Measurements from ENCODE around the gene STAT5B. TPM values are rescaled to one million over a fixed set of nuclear protein-coding genes. Genes with fewer than 3 reads are reported as not detected.

The STAT5B gene
- total RNA-seq, 1 experiment from 2014 or later = 102 TPM

- Histone ChIP-seq H3K27me3 (ENCODE audit: control insufficient read depth, insufficient read depth, low read length) (no peaks in the 10 kb centered on the region), H3K4me1 (ENCODE audit: control insufficient read depth, insufficient read depth, low read length) (peaks cover 58% of the 10 kb centered on the region), H3K36me3 (ENCODE audit: control insufficient read depth, insufficient read depth, low read length) (no peaks in the 10 kb centered on the region; the same call in 1 of the 2 replicates), H3K9me3 (ENCODE audit: control insufficient read depth, insufficient read depth, low read depth, low read length) (no peaks in the 10 kb centered on the region), H3K4me3 (ENCODE audit: low read depth in 2 of 2, low read length in 2 of 2) (no peak overlapping the region), H3K27ac (ENCODE audit: low read length) (peak overlapping the region; percentile 70)
- in situ Hi-C loops (cut with HindIII; ENCODE audit: low pct_unique_long_range_greater_than_20kb, low sequenced_read_pairs) = no loop called here
- DNase-seq (ENCODE audit: low read depth, low spot score) = no peak
- ATAC-seq = no peak
- no TSS peak for BruUV-seq (replicated peaks)
- intact Hi-C loops (cut with micrococcal nuclease; ENCODE audit: unreplicated experiment) = loop anchor here (10.0 kb wide), 1 partner anchor 208 kb away; no protein-coding TSS in a partner anchor
- POLR2A ChIA-PET = interaction anchor here (0.6 kb wide), 1 partner anchor 23 kb away, joined by 5 read pairs; no protein-coding TSS in a partner anchor
- TF ChIP-seq POLR2AphosphoS5 (IDR thresholded peaks at IDR 0.05; ENCODE audit: low read depth, low read length) = no peak
- TF ChIP-seq TCF7L2 (IDR thresholded peaks at IDR 0.05; ENCODE audit: low read depth, low read length) = no peak
- no peak for TF ChIP-seq CTCF (IDR thresholded peaks at IDR 0.05)
- TF ChIP-seq SIN3A (IDR thresholded peaks at IDR 0.05; ENCODE audit: borderline replicate concordance, insufficient read depth, low read depth, low read length) = no peak
- no peak for TF ChIP-seq REST (IDR thresholded peaks at IDR 0.05; ENCODE audit: insufficient read depth in 1 of 2, low read depth in 2 of 2, low read length in 1 of 2)
- CTCF ChIA-PET = interaction anchor here (0.7 kb wide), 1 partner anchor 514 kb away, joined by 3 read pairs; no protein-coding TSS in a partner anchor
Observed at GRCh38 chr17:42316755-42317154, 40.6 kb upstream of the STAT5B start.

- POLR2A ChIA-PET = no interaction called here
- Histone ChIP-seq H3K27me3 (ENCODE audit: control insufficient read depth, insufficient read depth, low read length) (no peaks in the 10 kb centered on the region), H3K27ac (ENCODE audit: low read length) (peak overlapping the region; percentile 69), H3K9me3 (ENCODE audit: control insufficient read depth, insufficient read depth, low read depth, low read length) (no peaks in the 10 kb centered on the region), H3K4me1 (ENCODE audit: control insufficient read depth, insufficient read depth, low read length) (peaks cover 65% of the 10 kb centered on the region), H3K4me3 (ENCODE audit: low read depth in 2 of 2, low read length in 2 of 2) (no peak overlapping the region), H3K36me3 (ENCODE audit: control insufficient read depth, insufficient read depth, low read length) (no peaks in the 10 kb centered on the region; the same call in 1 of the 2 replicates)
- TF ChIP-seq POLR2AphosphoS5 (IDR thresholded peaks at IDR 0.05; ENCODE audit: low read depth, low read length) (no peak), REST (IDR thresholded peaks at IDR 0.05; ENCODE audit: insufficient read depth in 1 of 2, low read depth in 2 of 2, low read length in 1 of 2) (no peak)
- DNase-seq (ENCODE audit: low read depth, low spot score) = no peak
- CTCF ChIA-PET = interaction anchor here (1.7 kb wide), 1 partner anchor 202 kb away, joined by 5 read pairs; no protein-coding TSS in a partner anchor
- ATAC-seq = no peak
- BruUV-seq (replicated peaks) = no TSS peak
- in situ Hi-C loops (cut with HindIII; ENCODE audit: low pct_unique_long_range_greater_than_20kb, low sequenced_read_pairs) (no loop called here), intact Hi-C loops (cut with micrococcal nuclease; ENCODE audit: unreplicated experiment) (loop anchor here (10.0 kb wide), 1 partner anchor 209 kb away; no protein-coding TSS in a partner anchor)
Observed at GRCh38 chr17:42315402-42316156, 39.4 kb upstream of the STAT5B start.
